Thoracic aorta (tissue), 2 donors: ENCODE results near the gene AEN. TPM values are rescaled to one million over a fixed set of nuclear protein-coding genes. Genes with fewer than 3 reads are reported as not detected.

Experiments
- ATAC-seq: fragments of 150-250 bp; one replicate; pipeline ENCODE4 v1.8.0; 2017; ENCODE audit warnings: low read depth; ENCODE audit not compliant: insufficient number of reproducible peaks, low FRiP score
- DNase-seq: peaks from one replicate; pipeline ENCODE4 v3.0.0-alpha.2; 2020; ENCODE audit warnings: low spot score
- H3K27ac ChIP-seq, 2 donors: fragments of 200-600 bp; sonication (generic); 1 replicate in 1 of 2; 2 replicates in 1 of 2; pipeline ENCODE4 v1.5.1; 2016; ENCODE audit warnings: mild to moderate bottlenecking in 2 of 2, moderate library complexity in 2 of 2
- H3K27me3 ChIP-seq: fragments of 200-600 bp; sonication (generic); replicated peaks from 2 replicates; pipeline ENCODE4 v1.6.0; 2016; ENCODE audit warnings: mild to moderate bottlenecking; ENCODE audit not compliant: insufficient read depth
- H3K36me3 ChIP-seq: fragments of 200-600 bp; sonication (generic); one replicate; pipeline ENCODE4 v1.5.1; 2016
- H3K4me1 ChIP-seq, 2 donors: fragments of 200-600 bp; sonication (generic); 1 replicate in 1 of 2; 2 replicates in 1 of 2; pipeline versions ENCODE4 v1.5.1 to v1.6.0; 2016; ENCODE audit warnings: low read depth in 2 of 2, mild to moderate bottlenecking in 1 of 2; ENCODE audit not compliant: control insufficient read depth in 1 of 2
- H3K4me3 ChIP-seq: fragments of 200-600 bp; sonication (generic); 2 replicates; pipeline ENCODE4 v1.5.1; 2016; ENCODE audit warnings: mild to moderate bottlenecking
- H3K9me3 ChIP-seq: fragments of 200-600 bp; sonication (generic); 2 replicates; pipeline ENCODE4 v1.5.1; 2016
- total RNA-seq, 2 donors: library from RNA; depleted of rRNA; stranded (reverse); fragments of >200 nt; gene quantifications; one replicate each; pipeline versions ENCODE4 v1.1.0 to v1.2.3, GENCODE V29; 2016
- TF ChIP-seq, protein P1 (sequence below): fragments of 200-600 bp; sonication (generic); IDR thresholded peaks from one replicate; pipeline ENCODE4 v1.5.1; 2019; ENCODE audit warnings: antibody characterized with exemption

Gene AEN
- total RNA-seq, 2 donors from 2014 or later = 36.0 to 36.3 TPM

DNA sequence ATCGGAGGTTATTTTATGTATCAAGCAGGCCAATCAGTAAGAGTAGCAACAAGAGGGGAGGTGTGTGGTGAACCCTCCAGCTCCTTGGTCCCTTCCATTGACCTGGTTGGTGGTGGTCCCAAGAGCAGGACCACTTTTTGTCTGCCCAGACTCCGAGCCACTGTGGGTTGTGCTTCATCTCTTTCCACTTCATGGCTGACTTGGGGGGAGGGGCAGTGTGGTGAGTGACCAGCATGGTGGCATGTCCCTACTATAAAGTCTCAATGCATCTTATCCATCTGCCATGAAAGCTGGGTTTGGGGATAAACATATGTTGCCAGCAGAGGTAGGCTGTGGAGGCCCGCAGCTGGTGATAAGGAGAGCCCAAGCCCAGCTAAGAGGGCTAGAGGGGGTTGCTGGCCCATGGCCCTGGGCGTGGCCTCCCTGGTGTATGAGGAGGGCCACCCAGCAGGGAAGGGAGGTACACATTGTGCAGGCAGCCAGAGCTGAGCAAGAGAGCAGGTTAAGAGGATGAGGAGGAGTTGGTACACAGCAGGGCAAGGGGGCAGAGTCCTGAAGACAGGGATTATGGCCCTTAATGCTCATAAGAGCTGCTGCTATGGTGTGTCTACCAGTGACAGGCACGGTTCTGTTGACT is 7.0 kb downstream of the AEN start:
- Histone ChIP-seq H3K4me3 (no peak overlapping the region), H3K27me3 (no peaks in the 10 kb centered on the region), H3K27ac (no peak overlapping the region), H3K9me3 (no peaks in the 10 kb centered on the region), H3K4me1 (peaks cover 8 to 21% of the 10 kb centered on the region in 2 donors), H3K36me3 (peaks cover 27% of the 10 kb centered on the region)
- ATAC-seq = no peak
- TF ChIP-seq, protein P1, sequence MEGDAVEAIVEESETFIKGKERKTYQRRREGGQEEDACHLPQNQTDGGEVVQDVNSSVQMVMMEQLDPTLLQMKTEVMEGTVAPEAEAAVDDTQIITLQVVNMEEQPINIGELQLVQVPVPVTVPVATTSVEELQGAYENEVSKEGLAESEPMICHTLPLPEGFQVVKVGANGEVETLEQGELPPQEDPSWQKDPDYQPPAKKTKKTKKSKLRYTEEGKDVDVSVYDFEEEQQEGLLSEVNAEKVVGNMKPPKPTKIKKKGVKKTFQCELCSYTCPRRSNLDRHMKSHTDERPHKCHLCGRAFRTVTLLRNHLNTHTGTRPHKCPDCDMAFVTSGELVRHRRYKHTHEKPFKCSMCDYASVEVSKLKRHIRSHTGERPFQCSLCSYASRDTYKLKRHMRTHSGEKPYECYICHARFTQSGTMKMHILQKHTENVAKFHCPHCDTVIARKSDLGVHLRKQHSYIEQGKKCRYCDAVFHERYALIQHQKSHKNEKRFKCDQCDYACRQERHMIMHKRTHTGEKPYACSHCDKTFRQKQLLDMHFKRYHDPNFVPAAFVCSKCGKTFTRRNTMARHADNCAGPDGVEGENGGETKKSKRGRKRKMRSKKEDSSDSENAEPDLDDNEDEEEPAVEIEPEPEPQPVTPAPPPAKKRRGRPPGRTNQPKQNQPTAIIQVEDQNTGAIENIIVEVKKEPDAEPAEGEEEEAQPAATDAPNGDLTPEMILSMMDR = no peak
- no peak for DNase-seq

DNA sequence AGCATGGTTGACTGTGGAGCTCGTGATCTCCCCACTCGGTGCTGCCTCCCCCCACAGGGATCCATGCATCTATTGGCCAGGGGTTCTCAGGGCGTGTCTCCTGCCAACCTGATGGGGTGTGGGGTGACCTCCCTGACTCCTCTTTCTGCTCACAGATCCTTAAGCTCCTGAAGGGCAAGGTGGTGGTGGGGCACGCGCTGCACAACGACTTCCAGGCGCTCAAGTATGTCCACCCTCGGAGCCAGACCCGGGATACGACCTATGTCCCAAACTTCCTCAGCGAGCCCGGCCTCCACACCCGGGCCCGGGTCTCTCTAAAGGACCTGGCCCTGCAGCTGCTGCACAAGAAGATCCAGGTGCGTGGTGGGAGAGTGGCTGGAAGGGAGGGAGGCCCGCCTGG is 7.9 kb downstream of the AEN start:
- Histone ChIP-seq H3K27me3 (no peaks in the 10 kb centered on the region), H3K9me3 (no peaks in the 10 kb centered on the region), H3K4me1 (peaks cover 4 to 12% of the 10 kb centered on the region in 2 donors), H3K36me3 (peaks cover 27% of the 10 kb centered on the region), H3K27ac (no peak overlapping the region), H3K4me3 (no peak overlapping the region)
- ATAC-seq (no peak), DNase-seq (no peak)
- TF ChIP-seq, protein P1 = no peak

DNA sequence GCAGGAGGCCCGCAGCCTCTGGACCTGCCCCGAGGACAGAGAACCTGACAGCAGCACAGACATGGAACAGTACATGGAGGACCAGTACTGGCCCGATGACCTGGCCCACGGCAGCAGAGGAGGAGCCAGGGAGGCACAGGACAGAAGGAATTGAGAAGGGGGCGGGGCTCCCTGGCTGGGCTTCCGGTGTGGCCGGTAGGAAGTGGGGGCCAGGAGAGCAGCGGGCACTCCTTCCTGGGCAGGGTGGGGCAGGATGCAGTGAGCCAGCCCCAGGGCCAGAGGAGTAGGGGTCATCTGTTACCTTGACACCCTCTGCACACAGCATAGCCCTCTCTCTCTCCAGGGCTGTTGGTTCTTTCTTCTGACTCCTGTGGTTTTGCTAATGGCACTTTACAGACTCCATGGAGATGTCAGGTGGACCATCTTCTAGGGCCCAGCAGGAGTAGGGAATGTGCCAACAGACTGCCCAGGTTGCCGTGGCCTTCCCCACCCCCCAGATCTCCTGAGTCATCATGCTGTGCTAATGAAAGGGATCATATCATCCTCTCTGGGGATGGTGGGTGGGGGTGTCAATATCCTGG is 9.1 kb downstream of the AEN start:
- Histone ChIP-seq H3K27ac (no peak overlapping the region), H3K4me3 (no peak overlapping the region), H3K36me3 (peaks cover 27% of the 10 kb centered on the region), H3K4me1 (peaks cover 0 to under 1% of the 10 kb centered on the region in 2 donors), H3K27me3 (no peaks in the 10 kb centered on the region), H3K9me3 (no peaks in the 10 kb centered on the region)
- TF ChIP-seq, protein P1 = no peak
- ATAC-seq (no peak), DNase-seq (no peak)

DNA sequence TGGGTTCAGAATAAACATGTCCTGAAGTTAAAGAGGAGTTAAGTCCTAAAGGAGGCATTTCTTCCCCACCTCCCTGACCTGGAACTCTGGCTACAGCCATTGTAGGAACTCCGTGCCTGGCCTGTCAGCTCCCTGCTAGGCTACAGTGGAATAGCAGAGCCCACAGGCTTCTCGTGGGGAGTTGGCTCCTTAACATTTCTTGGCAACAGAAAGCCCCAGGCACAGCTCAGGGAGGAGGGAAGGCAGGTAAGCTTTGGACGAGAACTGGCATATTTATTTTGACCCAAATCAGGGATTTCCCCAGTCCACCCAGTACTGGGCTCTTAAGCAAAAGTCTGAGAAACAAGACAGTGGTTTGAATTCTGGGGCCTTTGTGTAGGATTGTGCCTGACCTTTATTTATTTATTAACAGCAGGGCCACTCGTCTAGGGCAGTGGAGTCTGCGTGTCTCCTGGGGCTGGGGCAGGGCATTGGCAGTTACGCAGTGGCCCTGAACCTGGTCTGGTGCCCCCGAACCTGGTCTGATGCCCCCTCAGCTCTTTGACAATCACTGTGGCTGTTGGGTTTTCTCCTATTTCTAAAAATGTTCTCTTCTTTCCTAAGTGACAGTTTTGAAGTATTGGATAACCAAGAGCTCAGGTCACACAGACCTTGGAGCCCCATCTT is 9.8 kb downstream of the AEN start:
- H3K36me3 ChIP-seq = peaks cover 27% of the 10 kb centered on the region

More for the DNA sequence above, 9.8 kb downstream of the AEN start:
- DNase-seq (no peak), ATAC-seq (no peak)
- Histone ChIP-seq H3K27me3 (no peaks in the 10 kb centered on the region), H3K27ac (no peak overlapping the region), H3K9me3 (no peaks in the 10 kb centered on the region), H3K4me1 (no peaks in the 10 kb centered on the region), H3K4me3 (no peak overlapping the region)
- TF ChIP-seq, protein P1 = no peak
